Glutamatergic neuron (in vitro differentiated cells): Measurements from ENCODE around the gene PEX5. TPM values are rescaled to one million over a fixed set of nuclear protein-coding genes. Genes with fewer than 3 reads are reported as not detected.

Experiments
- DNase-seq: peaks from one replicate; pipeline ENCODE4 v3.0.0; 2022
- H3K27ac Mint-ChIP-seq: one replicate; pipeline ENCODE4 v1.8.0; 2020; ENCODE audit warnings: mild to moderate bottlenecking, mixed read lengths, inconsistent platforms; ENCODE audit not compliant: unreplicated experiment
- H3K27me3 Mint-ChIP-seq: one replicate; pipeline ENCODE4 v1.8.0; 2020; ENCODE audit warnings: mild to moderate bottlenecking, moderate library complexity, mixed read lengths, inconsistent platforms; ENCODE audit not compliant: unreplicated experiment
- H3K36me3 Mint-ChIP-seq: one replicate; pipeline ENCODE4 v1.8.0; 2020; ENCODE audit warnings: mild to moderate bottlenecking, mixed read lengths, inconsistent platforms; ENCODE audit not compliant: unreplicated experiment
- H3K4me1 Mint-ChIP-seq: one replicate; pipeline ENCODE4 v1.8.0; 2020; ENCODE audit warnings: mild to moderate bottlenecking, low read depth, mixed read lengths, inconsistent platforms; ENCODE audit not compliant: unreplicated experiment
- H3K4me3 Mint-ChIP-seq: one replicate; pipeline ENCODE4 v1.8.0; 2020; ENCODE audit warnings: mild to moderate bottlenecking, mixed read lengths, inconsistent platforms; ENCODE audit not compliant: unreplicated experiment
- H3K9me3 Mint-ChIP-seq: one replicate; pipeline ENCODE4 v1.8.0; 2020; ENCODE audit warnings: mild to moderate bottlenecking, moderate library complexity, mixed read lengths, inconsistent platforms; ENCODE audit not compliant: unreplicated experiment
- total RNA-seq: library from RNA; stranded (reverse); fragmentation: NEBNext Ultra II Directional; extraction: Animal tissue kit (Norgen Biotek cat#: 25700); gene quantifications from one replicate; pipeline ENCODE4 v1.2.1, GENCODE V29; 2021; ENCODE audit not compliant: unreplicated experiment
- TF ChIP-seq, protein P1 (sequence below): fragments of 200-600 bp; sonication (generic); IDR thresholded peaks from one replicate; pipeline ENCODE4 v1.5.0; 2021; ENCODE audit not compliant: partially characterized antibody, unreplicated experiment

The PEX5 gene
- total RNA-seq, 1 donor from 2014 or later, result 71.0 TPM

DNA sequence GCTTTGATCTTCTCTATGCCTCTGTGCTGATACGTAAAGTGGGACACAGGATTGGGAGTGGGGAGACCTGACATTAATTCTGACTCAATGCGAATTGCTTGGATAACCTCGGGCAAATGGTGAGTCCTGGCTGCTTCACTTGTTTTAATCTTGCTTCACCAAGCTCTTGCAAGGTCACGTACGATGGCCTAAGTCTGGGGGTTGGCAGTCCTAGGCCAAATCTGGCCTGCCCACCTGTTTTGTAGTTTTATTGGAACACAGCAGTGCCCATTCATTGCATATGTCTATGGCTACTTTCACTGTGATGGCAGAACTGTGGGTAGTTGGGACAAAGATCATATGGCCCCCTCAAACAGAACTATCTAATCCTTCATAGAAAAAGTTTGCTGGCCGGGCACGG lies 45.9 kb upstream of the PEX5 start:
- Mint-ChIP-seq H3K36me3 (peaks cover 23% of the 10 kb centered on the region), H3K4me1 (no peaks in the 10 kb centered on the region), H3K27me3 (peaks cover 8% of the 10 kb centered on the region), H3K9me3 (peaks cover 7% of the 10 kb centered on the region), H3K4me3 (no peak overlapping the region), H3K27ac (peak overlapping the region; percentile 12)
- TF ChIP-seq, protein P1, sequence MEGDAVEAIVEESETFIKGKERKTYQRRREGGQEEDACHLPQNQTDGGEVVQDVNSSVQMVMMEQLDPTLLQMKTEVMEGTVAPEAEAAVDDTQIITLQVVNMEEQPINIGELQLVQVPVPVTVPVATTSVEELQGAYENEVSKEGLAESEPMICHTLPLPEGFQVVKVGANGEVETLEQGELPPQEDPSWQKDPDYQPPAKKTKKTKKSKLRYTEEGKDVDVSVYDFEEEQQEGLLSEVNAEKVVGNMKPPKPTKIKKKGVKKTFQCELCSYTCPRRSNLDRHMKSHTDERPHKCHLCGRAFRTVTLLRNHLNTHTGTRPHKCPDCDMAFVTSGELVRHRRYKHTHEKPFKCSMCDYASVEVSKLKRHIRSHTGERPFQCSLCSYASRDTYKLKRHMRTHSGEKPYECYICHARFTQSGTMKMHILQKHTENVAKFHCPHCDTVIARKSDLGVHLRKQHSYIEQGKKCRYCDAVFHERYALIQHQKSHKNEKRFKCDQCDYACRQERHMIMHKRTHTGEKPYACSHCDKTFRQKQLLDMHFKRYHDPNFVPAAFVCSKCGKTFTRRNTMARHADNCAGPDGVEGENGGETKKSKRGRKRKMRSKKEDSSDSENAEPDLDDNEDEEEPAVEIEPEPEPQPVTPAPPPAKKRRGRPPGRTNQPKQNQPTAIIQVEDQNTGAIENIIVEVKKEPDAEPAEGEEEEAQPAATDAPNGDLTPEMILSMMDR, result no peak
- DNase-seq, result no peak

DNA sequence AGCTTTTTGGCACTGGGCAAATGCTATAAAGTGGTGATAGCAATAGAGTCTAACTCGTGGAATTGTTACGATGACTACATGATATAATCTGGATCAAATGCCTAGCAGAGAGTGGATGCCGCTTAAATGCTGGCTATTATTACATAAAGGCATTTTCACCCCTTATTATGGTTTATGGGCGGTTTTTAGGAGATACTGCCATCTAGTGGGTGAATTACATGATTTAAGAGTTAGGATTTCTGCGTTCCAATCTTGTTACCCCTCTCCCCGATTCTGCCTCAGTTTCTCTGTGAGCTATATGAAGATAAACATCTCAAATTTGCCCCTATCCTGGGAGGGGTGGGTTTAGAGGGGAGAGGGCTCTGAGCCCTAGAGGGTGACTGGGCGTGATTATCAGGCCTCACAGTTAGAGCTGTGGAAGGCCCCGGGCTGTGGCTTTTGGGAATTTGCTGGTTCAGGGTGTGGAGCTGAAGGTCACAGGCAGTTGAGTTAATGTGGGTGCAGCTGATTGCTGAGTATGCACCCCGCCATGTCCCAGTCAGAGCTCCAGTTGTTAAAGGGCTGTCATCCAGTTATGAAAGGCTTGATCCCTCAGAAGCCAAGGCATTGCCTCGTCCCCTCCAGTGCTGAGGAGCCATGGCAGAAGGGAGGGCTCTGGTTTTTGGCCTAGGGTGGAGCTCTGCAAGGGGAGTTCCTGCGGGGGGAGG lies 44.9 kb upstream of the PEX5 start:
- no peak overlapping the region for H3K27ac Mint-ChIP-seq
- no peak for DNase-seq
- TF ChIP-seq, protein P1, result peak; percentile 49
- no peaks in the 10 kb centered on the region for H3K4me1 Mint-ChIP-seq
- H3K27me3 Mint-ChIP-seq, result peaks cover 8% of the 10 kb centered on the region
- H3K36me3 Mint-ChIP-seq, result peaks cover 16% of the 10 kb centered on the region
- H3K9me3 Mint-ChIP-seq, result peaks cover 11% of the 10 kb centered on the region
- no peak overlapping the region for H3K4me3 Mint-ChIP-seq

- DNase-seq, result no peak
- H3K27ac Mint-ChIP-seq, result no peak overlapping the region
- H3K36me3 Mint-ChIP-seq, result peaks cover 18% of the 10 kb centered on the region
- H3K27me3 Mint-ChIP-seq, result peaks cover 8% of the 10 kb centered on the region
- TF ChIP-seq, protein P1, result no peak
- H3K4me3 Mint-ChIP-seq, result no peak overlapping the region
- peaks cover 11% of the 10 kb centered on the region for H3K9me3 Mint-ChIP-seq
- no peaks in the 10 kb centered on the region for H3K4me1 Mint-ChIP-seq
These were observed 43.8 kb upstream of the PEX5 start for GRCh38 chr12:7145671-7146070.

- H3K27me3 Mint-ChIP-seq, result peaks cover 8% of the 10 kb centered on the region
- no peaks in the 10 kb centered on the region for H3K4me1 Mint-ChIP-seq
- no peak overlapping the region for H3K27ac Mint-ChIP-seq
- H3K36me3 Mint-ChIP-seq, result peaks cover 17% of the 10 kb centered on the region
- H3K4me3 Mint-ChIP-seq, result peak overlapping the region; percentile 63
- TF ChIP-seq, protein P1, result no peak
- H3K9me3 Mint-ChIP-seq, result peaks cover 11% of the 10 kb centered on the region
- DNase-seq, result no peak
These were observed 43.3 kb upstream of the PEX5 start for GRCh38 chr12:7146228-7146627.

DNA sequence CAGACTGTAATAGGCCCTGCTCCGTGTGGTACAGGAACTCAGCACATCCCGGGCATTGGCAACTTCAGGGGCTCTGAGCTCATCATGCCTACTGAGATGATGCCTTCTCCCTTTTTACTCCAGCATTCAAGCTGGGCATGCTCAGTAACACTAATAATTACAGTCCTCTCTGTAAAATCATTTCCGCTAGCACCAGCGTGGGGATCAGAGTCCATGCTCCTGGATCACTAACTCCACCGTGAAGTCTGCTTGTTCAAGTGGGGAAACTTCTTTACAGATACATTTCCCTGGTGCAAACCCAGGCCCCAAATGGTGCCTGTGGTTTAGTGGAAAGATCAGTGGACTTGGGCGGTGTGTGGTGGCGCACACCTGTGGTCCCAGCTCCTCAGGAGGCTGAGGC lies 42.6 kb upstream of the PEX5 start:
- peaks cover 11% of the 10 kb centered on the region for H3K9me3 Mint-ChIP-seq
- H3K4me1 Mint-ChIP-seq, result no peaks in the 10 kb centered on the region
- H3K4me3 Mint-ChIP-seq, result no peak overlapping the region
- no peak for DNase-seq
- H3K27me3 Mint-ChIP-seq, result peaks cover 8% of the 10 kb centered on the region
- H3K36me3 Mint-ChIP-seq, result peaks cover 10% of the 10 kb centered on the region
- TF ChIP-seq, protein P1, result no peak
- no peak overlapping the region for H3K27ac Mint-ChIP-seq
